Measurements from ENCODE around the gene UGT2A1.
"Not testable (repeated sequence)": the region's sequence is repeated elsewhere in the genome, so short reads cannot be mapped to it uniquely, and the experiment has no call there.

The UGT2A1 gene

DNA sequence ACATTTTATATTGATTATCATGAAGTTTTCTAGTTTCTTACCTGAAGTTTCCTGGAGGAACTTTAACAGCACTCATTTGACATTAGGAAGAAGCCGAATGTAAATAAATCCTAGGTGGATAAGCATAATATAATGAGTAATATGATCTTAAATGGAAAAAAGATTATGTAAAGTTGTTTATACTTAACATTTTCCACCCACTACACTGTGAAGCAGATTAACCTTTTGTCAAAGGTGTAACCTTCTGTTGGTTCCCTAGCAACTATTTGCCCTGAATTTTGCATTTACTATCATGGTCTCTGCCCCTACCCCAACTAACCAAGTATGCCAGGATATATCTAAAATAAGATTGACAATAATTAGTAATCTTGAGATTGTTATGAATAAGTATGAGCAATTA is at the start of gene UGT2A1:
TSS of gene UGT2A1 (minus strand) at position 101 of the 400 bp plus-strand sequence. CDS start 5,603 bp downstream, outside the sequence.
- no peak for DNase-seq

- no peak for DNase-seq
Observed at GRCh38 chr4:69702201-69702600, 49.2 kb upstream of the UGT2A1 start.

DNA sequence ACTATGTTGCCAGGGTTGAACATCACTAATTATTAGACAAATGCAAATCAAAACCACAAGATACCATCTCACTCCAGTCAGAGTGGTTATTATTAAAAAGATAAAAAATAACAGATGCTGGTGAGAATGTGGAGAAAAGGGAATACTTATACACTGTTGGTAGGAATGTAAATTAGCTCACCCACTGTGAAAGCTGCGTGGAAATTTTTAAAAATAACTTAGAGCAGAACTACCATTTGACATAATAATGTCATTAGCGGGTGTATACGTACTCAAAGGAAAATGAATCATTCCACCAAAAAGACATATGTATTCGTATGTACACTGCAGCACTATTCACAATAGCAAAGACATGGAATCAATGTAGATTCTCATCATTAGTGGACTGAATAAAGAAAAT is 48.6 kb upstream of the UGT2A1 start:
- DNase-seq = no peak

GRCh38 chr4:69697536-69698242 is 44.6 kb upstream of the UGT2A1 start:
- no peak for DNase-seq

- DNase-seq = peak; percentile 70
Observed at GRCh38 chr4:69689599-69689998, 36.6 kb upstream of the UGT2A1 start.

DNA sequence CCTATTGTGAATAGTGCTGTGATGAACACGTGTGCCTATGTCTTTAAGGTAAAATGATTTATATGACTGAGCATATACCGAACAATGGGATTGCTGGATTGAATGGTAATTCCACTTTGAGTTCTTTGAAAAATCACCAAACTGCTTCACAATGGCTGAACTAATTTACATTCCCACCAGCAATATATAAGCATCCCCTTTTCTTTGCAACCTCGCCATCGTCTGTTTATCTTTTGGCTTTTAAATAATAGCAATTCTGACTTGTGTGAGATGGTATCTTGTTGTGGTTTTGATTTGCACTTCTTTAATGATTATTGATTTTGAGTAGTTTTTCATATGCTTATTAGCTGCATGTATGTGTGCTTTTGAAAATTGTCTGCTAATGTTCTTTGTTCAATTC is 31.8 kb upstream of the UGT2A1 start:
- DNase-seq = no peak

- DNase-seq = no peak
Observed at GRCh38 chr4:69668680-69669079, 15.6 kb upstream of the UGT2A1 start.

- not testable (repeated sequence) for DNase-seq
Observed at GRCh38 chr4:69664009-69664408, 11.0 kb upstream of the UGT2A1 start.

DNA sequence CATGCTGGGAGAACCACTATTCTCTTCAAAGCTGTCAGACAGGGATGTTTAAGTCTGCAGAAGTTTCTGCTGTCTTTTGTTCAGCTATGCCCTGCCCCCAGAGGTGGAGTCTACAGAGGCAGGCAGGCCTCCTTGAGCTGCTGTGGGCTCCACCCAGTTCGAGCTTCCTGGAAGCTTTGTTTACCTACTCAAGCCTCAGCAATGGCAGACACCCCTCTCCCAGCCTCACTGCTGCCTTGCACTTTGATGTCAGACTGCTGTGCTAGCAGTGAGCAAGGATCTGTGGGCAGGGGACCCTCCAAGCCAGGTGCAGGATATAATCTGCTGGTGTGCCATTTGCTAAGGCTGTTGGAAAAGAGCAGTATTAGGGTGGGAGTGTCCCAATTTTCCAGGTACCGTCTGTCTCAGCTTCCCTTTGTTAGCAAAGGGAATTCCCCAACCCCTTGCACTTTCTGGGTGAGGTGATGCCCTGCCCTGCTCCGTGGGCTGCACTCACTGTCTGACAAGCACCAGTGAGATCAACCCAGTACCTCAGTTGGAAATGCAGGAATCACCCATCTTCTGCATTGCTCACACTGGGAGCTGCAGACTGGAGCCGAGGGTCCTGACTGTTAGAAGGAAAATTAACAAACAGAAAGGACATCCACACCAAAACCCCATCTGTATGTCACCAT is 8.2 kb upstream of the UGT2A1 start:
- DNase-seq = not testable (repeated sequence)

GRCh38 chr4:69658133-69658532 is 5.1 kb upstream of the UGT2A1 start:
- DNase-seq = no peak

GRCh38 chr4:69656653-69657158 is 3.7 kb upstream of the UGT2A1 start:
- no peak for DNase-seq

GRCh38 chr4:69650872-69651271 is 2.2 kb downstream of the UGT2A1 start:
- DNase-seq = no peak

DNA sequence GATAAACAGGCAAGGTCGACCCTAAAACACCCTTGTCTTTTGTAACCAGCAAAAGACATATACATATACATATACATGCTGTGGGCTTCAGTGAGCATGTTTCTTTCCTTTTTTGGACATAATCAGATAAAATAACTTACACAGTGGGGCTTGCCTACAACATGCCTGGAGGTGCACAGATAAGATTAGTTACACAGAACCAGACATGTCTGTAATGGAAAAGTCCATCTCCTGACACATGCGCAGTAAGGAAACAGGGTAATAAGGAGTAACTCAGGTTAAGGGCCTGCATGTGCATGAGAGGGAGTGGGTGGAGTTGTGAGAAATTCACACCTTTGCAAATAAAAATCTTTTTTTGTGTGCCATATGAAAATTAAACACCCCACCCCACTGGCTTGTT is 3.4 kb downstream of the UGT2A1 start:
- peak; percentile 68 for DNase-seq

DNA sequence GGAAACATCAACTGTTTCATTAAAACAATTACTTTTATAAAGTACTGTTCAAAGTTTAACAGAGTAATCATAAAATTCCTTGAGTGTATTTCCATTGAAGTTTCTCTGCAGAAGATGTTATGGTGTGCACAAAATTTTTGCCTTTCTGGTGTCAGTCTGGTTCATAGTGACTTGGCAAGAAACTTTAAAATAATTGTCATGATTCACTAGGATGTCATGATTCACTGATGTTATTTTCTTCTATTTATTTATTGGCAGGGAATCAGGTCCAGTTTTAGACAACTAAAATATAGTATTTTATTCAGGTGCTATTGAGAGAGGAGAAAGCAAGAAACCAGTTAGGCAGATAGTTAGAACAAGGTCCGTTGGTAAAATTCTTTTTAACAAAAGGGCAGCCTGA is 3.8 kb downstream of the UGT2A1 start:
- DNase-seq = no peak

DNA sequence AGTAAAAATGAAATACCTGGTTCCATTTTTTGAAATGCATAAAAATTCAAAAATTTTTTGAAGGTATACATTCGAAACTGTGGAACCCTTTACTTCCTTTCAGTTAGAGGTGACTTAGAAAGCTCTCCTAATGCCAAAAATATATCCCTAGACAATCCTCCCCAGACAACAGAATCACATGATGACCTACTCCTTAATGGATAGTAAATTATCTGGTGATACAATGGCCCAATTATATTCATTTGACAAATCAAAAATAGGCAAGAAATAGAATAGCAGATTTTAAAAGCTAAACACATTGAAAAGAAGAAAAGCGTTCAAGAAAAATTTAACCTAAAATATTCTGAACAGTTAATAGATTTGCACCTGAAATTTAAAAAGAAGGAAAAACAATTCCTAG is 10.1 kb downstream of the UGT2A1 start:
- DNase-seq = no peak

- DNase-seq = no peak
Observed at GRCh38 chr4:69640289-69640688, 12.8 kb downstream of the UGT2A1 start.

DNA sequence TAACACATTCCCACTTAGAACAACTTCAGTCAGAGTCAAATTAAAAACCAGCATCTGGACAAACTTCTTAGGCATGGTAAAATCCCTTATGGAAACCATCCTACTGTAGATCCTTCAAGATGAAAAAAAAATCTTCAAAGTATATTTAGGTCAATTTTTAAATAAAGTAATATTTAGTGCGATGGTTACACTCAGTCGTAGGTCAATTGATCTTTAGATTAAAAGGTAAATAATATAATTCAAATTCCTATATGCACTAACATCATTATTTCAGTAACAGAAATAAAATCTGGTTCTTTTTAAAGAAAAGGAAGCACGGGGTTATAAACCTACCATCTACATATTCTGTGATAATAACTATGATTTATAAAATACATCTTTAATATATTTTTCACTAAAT is 13.5 kb downstream of the UGT2A1 start, which contains the start of gene UGT2A2:
TSS of gene UGT2A2 (minus strand) at position 101 of the 400 bp plus-strand sequence. CDS start at position 99, 2 bp downstream.
- DNase-seq = no peak

GRCh38 chr4:69617083-69617694 is 35.9 kb downstream of the UGT2A1 start:
- DNase-seq = peak; percentile 42

GRCh38 chr4:69610484-69610883 is 42.6 kb downstream of the UGT2A1 start:
- no peak for DNase-seq

DNA sequence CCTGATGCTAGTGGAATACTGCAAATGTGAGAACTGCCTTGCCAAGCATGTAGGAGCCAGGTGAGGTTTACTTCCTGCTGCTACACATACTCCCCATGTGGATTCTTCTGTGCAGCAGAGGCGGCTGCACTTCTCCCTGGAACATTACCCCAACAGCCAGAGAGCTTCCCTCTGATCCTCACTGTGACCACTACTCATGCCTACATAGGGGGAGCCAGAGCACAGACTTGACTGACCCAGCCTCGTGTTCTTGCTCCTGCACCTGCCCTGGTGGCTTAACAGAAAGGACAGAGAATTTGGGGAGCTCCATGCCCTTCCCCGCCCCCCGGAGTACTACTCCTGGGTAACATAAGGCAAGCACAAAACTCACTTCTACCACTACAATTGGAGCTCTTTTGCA is 52.0 kb downstream of the UGT2A1 start:
- DNase-seq = no peak

DNA sequence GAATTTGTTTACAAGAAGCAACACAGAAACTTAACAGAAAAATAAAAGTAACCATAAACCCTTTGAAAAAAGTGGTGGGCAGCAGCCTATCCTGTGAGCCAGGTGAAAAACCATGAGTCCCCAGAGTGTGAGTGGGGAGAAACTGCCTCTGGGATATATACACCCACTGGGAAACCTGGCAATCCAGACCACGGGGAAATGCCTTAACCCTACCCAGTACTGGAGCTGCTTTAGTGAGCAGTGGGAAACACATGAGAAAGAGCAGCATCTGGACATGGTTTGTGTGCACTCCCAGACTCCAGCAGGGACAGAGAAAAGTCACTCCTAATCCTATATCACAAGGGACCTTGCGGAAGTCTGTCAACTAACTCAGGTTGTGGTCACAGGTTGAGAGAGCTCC is 53.0 kb downstream of the UGT2A1 start:
- DNase-seq = no peak

DNA sequence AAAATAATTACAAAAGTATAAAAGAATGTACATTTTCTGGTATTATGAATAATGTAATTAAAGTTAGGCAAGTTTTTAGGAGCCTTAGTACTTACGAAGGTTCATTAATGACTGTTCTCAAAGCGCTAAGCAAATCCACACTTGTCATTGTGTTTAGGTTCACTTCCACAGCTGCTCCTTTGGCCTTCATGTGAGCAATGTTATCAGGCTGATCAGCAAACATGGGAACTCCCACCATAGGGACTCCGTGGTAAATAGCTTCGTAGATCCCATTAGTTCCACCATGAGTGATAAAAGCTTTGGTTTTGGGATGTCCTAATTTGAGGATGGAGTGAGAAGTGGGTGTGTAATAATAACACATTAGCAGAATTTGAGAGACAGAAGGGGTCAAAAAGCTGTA is 58.7 kb downstream of the UGT2A1 start:
- DNase-seq = no peak

DNA sequence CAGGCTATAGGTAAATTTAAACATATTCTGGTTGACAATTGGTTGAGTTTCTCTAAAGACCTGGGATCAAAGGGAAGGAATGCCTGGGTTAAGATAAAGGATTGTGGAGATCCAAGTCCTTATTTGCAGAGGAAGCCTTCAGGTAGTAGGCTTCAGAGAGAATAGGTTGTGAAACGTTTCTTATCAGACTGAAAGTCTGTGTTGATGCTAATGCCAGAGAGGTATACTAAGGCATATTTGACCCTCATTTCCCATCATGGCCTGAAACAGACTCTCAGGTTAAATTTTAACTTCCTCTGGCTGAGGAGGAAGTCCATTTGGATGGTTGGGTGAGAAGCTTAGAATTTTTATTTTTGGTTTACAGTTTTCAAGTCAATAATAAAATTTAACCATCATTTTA is 61.7 kb downstream of the UGT2A1 start:
- no peak for DNase-seq

- DNase-seq = no peak
Observed at GRCh38 chr4:69589884-69590283, 63.2 kb downstream of the UGT2A1 start.
